Tongue (tissue), 2 donors: ENCODE results near the gene LCORL. TPM values are rescaled to one million over a fixed set of nuclear protein-coding genes. Genes with fewer than 3 reads are reported as not detected.
"Not testable (repeated sequence)": the region's sequence is repeated elsewhere in the genome, so short reads cannot be mapped to it uniquely, and the experiment has no call there.

Experiments
- DNase-seq: peaks from one replicate; pipeline ENCODE4 v3.0.0-alpha.2; 2015
- total RNA-seq: library from RNA; depleted of rRNA; stranded (reverse); fragments of >200 nt; gene quantifications from one replicate; pipeline ENCODE4 v1.2.3, GENCODE V29; 2014

The LCORL gene
- total RNA-seq, 1 donor from 2014 or later = 30.4 TPM

- DNase-seq = no peak
Observed at GRCh38 chr4:18014269-18014668, 7.3 kb downstream of the LCORL start.

GRCh38 chr4:18012807-18013462 lies 8.6 kb downstream of the LCORL start:
- no peak for DNase-seq

GRCh38 chr4:18012134-18012806 lies 9.3 kb downstream of the LCORL start:
- DNase-seq = no peak

- no peak for DNase-seq
Observed at GRCh38 chr4:18007625-18008024, 13.9 kb downstream of the LCORL start.

GRCh38 chr4:18006432-18006831 lies 15.1 kb downstream of the LCORL start:
- DNase-seq = not testable (repeated sequence)

GRCh38 chr4:17997129-17997528 lies 24.4 kb downstream of the LCORL start:
- DNase-seq = no peak

- no peak for DNase-seq
Observed at GRCh38 chr4:17995165-17995564, 26.4 kb downstream of the LCORL start.

- no peak for DNase-seq
Observed at GRCh38 chr4:17985832-17986231, 35.7 kb downstream of the LCORL start.

- DNase-seq = no peak
Observed at GRCh38 chr4:17981063-17981462, 40.5 kb downstream of the LCORL start.

- DNase-seq = no peak
Observed at GRCh38 chr4:17968721-17969120, 52.8 kb downstream of the LCORL start.

- DNase-seq = no peak
Observed at GRCh38 chr4:17967078-17967477, 54.5 kb downstream of the LCORL start.

GRCh38 chr4:17966312-17966711 lies 55.2 kb downstream of the LCORL start:
- no peak for DNase-seq

- peak; percentile 33 for DNase-seq
Observed at GRCh38 chr4:17964576-17964975, 57.0 kb downstream of the LCORL start.

GRCh38 chr4:17962171-17962570 lies 59.4 kb downstream of the LCORL start:
- DNase-seq = no peak

GRCh38 chr4:17961249-17961648 lies 60.3 kb downstream of the LCORL start:
- DNase-seq = no peak

GRCh38 chr4:17958181-17958580 lies 63.4 kb downstream of the LCORL start:
- no peak for DNase-seq

- no peak for DNase-seq
Observed at GRCh38 chr4:17957688-17958087, 63.9 kb downstream of the LCORL start.

- DNase-seq = no peak
Observed at GRCh38 chr4:17956245-17956644, 65.3 kb downstream of the LCORL start.

- no peak for DNase-seq
Observed at GRCh38 chr4:17945303-17945702, 76.3 kb downstream of the LCORL start.

- no peak for DNase-seq
Observed at GRCh38 chr4:17941731-17942130, 79.8 kb downstream of the LCORL start.

GRCh38 chr4:17939054-17939453 lies 82.5 kb downstream of the LCORL start:
- DNase-seq = no peak

- DNase-seq = no peak
Observed at GRCh38 chr4:17934286-17934685, 87.3 kb downstream of the LCORL start.

GRCh38 chr4:17933126-17933525 lies 88.4 kb downstream of the LCORL start:
- no peak for DNase-seq

- no peak for DNase-seq
Observed at GRCh38 chr4:17932041-17932440, 89.5 kb downstream of the LCORL start.
